NCI-H460 (cell line): Measurements from ENCODE around the gene MAU2. TPM values are rescaled to one million over a fixed set of nuclear protein-coding genes. Genes with fewer than 3 reads are reported as not detected.
"Not testable (repeated sequence)": the region's sequence is repeated elsewhere in the genome, so short reads cannot be mapped to it uniquely, and the experiment has no call there.

Source experiments
- DNase-seq: peaks from one replicate; pipeline ENCODE4 v3.0.0-alpha.2; 2016; ENCODE audit warnings: low read depth; ENCODE audit errors: extremely low read depth
- total RNA-seq: library from RNA; depleted of rRNA; stranded (reverse); fragments of >200 nt; shearing (Covaris generic); gene quantifications from 2 replicates; pipeline ENCODE4 v1.2.3, GENCODE V29; 2014

MAU2 gene
- total RNA-seq, 1 experiment from 2014 or later = 19.4 TPM

DNA sequence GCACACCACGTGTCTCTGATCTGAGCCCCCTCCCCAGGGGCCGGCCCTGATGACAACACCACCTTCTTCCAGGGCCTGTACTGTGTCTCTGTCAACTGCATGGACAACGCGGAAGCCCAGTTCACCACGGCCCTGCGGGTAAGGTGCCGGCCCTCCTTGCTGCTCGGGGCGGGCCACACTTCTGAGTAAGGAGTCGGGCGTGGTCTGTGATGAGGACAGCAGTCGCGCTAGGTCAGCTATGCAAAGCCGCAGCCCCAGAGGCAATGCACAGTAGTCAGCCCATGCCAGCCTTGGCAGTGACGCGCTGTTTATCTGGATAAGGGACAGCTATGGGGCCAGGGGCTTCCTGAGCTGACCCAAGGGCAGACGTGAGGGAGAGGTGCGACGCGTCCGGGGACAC, 24.6 kb downstream of the MAU2 start:
- DNase-seq = no peak

DNA sequence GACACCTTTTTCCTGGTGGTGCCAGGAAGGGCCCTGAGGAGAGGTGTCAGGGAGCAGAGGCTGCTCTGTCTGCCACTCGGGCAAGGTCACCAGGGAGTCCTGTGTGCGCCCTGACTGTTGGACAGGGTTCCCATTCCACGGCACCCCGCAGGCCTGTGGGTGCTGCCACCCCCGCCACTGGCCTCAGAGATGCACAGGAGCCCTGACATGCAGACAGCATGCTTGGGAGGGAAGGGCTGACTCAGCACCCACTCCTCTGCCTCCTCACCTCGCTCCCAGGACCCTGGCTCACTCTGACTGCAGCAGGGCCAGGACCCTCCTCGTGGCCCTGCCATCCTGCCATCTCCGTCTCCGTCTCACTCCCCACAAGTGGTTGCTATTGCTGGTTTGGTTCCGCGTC, 25.3 kb downstream of the MAU2 start:
- no peak for DNase-seq

DNA sequence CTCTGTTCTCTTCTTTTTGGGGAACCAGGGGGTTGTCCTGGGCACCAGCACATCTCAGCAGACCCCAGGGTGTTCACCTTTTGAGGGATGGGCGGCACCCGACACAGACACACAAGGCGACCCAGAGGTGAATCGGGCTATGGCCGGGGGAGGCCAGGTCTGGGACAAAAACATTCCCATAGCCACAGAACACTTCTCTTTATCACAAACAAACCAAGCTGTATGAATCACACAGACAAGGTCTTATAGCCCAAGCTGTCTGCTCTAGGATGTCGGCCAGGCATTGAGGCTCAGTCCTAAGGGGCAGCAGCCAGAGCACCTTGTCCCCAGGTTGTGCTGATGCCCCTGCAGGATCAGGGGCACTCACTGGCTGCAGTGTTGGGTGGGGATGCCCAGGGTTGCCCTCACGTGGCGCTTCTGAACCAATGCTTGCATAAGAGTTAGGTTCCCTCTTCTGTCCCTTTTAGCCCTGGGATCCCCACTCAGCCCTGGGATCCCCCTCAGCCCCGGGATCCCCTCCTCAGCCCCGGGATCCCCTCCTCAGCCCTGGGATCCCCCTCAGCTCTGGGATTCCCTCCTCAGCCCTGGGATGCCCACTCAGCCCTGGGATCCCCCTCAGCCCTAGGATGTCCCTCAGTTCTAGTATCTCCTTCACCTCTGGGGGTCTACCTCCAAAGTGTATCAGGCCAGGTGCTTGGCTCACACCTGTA, 26.9 kb downstream of the MAU2 start:
- DNase-seq = no peak

- DNase-seq = no peak
Measured at GRCh38 chr19:19348266-19348665, 27.6 kb downstream of the MAU2 start.

GRCh38 chr19:19349365-19349764, 28.7 kb downstream of the MAU2 start:
- DNase-seq = no peak

DNA sequence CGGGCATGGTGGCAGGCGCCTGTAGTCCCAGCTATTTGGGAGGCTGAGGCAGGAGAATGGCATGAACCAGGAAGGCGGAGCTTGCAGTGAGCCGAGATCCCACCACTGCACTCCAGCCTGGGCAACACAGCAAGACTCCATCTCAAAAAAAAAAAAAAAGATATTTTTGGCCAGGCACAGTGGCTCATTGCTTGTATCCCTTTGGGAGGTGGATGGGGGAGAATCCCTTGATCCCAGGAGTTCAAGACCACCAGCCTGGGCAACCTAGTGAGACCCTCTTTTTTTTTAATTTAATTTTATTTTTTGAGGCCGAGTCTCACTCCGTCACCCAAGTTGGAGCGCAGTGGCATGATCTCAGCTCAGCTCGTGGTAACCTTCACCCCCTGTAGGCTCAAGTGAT, 30.1 kb downstream of the MAU2 start:
- DNase-seq = not testable (repeated sequence)

- DNase-seq = no peak
Measured at GRCh38 chr19:19352823-19353222, 32.2 kb downstream of the MAU2 start.

DNA sequence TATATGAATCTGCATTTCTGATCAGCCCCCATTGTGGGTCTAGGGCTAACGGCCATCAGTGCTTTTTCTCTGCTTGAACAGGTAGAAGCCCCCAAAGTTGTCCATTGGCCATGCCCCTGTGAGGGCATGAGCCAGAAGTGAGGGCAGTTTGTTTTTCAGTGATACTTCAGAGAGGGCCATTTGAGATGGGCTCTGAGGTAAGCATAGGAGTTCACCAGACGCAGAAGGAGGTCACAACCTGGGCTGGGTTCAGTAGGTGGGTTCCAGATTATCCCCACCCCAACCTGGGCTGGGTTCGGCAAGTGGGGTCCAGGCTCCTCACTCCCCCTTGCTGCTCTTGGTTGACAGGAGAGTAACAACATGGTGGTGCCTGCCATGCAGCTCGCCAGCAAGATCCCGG, 33.4 kb downstream of the MAU2 start:
- DNase-seq = no peak

DNA sequence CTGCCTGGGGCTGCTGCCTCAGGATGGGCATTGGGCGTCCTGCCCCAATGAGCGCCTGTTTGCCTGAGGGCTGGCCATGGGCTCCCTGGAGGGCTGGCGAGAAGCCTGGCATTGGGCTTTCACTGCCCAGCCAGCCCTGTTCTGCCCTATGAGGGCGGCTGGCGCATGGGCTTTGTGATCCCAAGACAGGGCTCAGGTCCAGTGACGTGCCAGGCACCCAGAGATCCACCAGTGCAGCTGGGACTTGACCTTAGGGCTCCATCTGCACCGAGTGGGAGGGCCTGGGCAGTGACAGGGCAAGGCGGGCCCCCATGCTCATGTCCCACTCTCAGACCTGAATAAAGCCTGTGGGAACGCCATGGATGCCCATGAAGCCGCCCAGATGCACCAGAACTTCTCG, 34.3 kb downstream of the MAU2 start:
- no peak for DNase-seq

GRCh38 chr19:19355606-19356139, 35.0 kb downstream of the MAU2 start:
- no peak for DNase-seq

DNA sequence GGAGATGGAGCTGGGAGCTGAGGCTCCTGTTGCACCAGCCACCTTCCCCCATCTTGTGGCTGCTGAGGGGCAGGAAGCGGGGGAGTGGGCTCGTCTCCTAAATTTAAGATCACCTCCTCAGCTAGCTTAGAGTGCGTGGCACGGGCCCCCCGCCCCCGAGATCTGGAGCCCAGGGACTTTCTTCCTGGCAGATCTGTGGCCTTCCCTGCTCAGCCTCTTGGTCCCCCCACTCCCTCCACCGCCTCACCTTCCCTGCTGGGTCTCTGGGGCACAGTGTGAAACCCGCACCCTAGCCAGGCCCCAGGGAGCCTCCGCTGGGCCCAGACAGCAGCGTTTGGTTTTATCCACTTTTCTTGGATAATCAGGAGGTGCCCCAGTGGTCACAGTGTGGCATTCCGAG, 35.9 kb downstream of the MAU2 start:
- no peak for DNase-seq

DNA sequence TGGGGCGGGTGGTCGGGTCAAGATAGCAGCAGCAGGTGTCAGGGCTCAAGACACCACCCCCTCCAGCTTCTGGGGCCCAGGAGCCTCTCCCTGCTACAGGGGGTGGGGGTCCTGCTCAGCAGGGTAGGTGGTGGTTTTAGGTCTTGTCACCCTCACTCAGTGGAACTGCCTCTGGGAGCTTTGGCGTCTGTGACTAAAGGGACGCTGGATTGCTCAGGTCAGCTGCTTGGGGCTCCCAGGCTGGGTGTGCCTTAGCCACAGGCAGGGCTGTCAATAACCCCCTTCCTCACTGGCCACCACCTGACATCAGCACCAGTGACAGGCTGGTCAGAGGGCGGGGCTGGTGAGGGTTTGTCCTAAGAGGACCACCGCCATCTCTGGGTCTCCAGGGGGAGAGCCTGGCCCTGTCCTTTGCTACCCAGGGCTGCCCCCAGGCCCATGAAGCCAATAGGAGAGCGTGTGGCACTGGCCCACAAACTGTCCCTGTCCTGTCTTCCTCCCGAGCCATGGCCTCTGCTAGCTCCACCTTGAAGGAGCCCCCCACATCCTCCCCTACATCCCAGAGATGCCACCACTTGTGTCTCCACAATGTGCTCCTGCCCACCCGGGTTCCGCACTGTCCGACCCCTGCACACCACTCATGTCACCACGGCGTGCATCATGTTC, 36.4 kb downstream of the MAU2 start:
- DNase-seq = no peak

DNA sequence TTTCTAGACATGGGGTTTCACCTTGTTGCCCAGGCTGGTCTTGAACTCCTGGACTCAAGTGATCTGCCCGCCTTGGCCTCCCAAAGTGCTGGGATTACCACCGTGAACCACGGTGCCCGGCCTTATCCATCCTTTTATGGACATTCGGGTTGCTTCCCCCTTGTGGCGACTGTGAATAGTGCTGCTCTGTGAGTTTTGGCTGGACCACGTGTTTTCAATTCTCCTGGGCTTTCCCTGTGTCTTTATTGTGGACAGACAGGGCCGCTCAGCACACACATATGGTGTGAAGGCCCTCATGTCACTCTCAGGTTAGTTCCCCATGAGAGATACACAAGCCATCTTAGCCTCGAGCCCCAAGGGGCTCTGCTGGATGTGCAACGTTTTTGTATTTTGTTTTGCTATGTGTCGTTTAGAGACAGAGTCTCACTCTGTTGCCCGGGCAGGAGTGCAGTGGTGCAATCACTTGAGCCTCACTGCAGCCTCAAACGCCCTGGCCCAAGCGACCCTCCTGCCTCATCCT, 40.5 kb downstream of the MAU2 start:
- peak; percentile 75 for DNase-seq

- DNase-seq = no peak
Measured at GRCh38 chr19:19362075-19362474, 41.4 kb downstream of the MAU2 start.

DNA sequence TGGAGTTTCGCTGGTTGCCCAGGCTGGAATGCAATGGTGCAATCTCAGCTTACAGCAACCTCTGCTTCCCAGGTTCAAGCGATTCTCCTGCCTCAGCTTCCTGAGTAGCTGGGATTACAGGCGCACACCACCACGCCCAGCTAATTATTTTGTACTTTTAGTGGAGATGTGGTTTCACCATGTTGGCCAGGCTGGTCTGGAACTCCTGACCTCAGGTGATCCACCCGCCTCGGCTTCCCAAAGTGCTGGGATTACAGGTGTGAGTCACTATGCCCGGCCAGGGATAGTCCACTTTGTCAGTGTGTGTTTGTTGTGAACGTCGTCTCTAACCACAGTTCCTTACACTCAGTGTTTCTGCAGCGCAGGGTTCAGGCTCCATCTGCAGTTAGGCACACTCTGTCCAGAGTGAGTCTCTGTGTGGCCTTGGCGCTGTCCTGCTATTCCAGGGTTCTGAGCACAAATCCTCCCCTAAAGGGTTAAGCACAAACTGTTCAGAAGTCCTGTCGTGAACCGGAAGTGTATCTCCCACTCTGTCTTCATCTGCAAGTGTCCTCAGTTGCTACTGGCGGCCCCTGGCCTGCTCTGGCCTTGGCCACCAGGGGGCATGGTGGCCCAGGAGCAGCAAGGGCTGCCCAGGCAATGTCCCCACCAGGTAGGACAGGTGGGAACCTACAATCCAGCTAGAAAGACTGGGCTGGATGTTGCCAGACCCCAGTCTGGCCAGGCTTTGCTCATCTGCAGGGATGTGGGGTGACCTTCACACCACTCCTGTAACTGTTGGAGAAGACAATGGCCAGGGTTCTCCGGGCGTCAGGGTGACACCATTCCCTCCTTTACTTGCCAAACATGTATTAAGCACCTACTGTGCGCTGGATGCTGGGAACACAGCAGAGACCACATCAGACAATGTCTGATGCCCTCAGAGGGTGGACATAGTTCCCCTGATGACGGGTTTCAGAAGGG, 46.1 kb downstream of the MAU2 start:
- peak; percentile 65 for DNase-seq

GRCh38 chr19:19368087-19368486, 47.5 kb downstream of the MAU2 start:
- no peak for DNase-seq

DNA sequence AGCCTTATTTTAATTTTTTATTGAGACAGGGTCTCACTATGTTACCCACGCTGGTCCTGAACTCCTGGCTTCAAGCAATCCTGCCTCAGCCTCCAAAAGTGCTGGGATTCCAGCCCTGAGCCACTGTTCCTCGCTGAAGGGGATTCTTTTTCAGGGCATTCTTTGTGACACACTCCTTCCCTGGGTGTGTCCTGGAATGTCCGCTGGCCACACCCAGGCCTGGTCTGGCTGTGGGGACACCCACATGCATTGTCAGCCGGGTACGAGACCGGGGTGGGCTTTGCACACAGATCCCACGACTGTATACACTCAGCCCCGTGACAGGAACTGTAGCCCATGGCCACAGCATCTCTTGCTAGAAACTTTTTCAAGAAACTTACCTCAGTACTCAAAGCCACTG, 50.4 kb downstream of the MAU2 start:
- DNase-seq = peak; percentile 56

- DNase-seq = peak; percentile 61
Measured at GRCh38 chr19:19372656-19373416, 52.2 kb downstream of the MAU2 start.

- no peak for DNase-seq
Measured at GRCh38 chr19:19379527-19379926, 58.9 kb downstream of the MAU2 start.

GRCh38 chr19:19380316-19380715, 59.7 kb downstream of the MAU2 start:
- DNase-seq = not testable (repeated sequence)
